ENCODE results near the gene HPCAL1.

DNA sequence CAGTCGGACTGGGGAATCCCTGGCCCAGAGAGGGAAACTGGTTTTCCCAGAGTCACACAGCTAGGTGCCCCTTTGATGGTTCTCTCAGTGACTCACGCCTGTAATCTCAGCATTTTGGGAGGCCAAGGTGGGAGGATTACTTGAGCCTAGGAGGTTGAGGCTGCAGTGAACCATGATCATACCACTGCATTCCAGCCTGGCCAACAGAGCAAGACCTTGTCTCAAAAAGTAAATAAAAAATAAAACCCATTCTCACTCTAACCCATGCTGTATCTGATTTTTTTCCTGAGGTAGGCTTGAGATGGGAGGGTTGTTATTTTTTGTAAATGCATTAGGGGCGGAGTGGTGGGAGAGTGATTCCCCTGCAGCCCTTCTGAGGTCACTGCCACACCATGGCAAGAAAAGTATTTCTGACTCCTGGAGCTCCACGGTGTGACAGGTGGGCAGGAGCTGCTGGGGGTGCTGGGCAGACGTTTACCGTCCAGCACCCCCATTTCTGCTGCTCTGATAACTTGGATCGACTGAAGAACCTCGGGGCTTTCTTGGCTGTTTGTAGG is 60.3 kb downstream of the HPCAL1 start:
- no peak for TF ChIP-seq POLR2A (IDR thresholded peaks at IDR 0.05; ENCODE audit: low read depth, low read length)
- TF ChIP-seq TAF1 (IDR thresholded peaks at IDR 0.05; ENCODE audit: low read depth, low read length), result no peak
- TF ChIP-seq POLR2AphosphoS5 (IDR thresholded peaks at IDR 0.05; ENCODE audit: low read depth, low read length), result no peak

All from GM12891 (cell line).